ENCODE data around the gene ZNF346. TPM values are rescaled to one million over a fixed set of nuclear protein-coding genes. Genes with fewer than 3 reads are reported as not detected.

ZNF346 gene
- total RNA-seq, 1 experiment from 2014 or later = 17.6 TPM

DNA sequence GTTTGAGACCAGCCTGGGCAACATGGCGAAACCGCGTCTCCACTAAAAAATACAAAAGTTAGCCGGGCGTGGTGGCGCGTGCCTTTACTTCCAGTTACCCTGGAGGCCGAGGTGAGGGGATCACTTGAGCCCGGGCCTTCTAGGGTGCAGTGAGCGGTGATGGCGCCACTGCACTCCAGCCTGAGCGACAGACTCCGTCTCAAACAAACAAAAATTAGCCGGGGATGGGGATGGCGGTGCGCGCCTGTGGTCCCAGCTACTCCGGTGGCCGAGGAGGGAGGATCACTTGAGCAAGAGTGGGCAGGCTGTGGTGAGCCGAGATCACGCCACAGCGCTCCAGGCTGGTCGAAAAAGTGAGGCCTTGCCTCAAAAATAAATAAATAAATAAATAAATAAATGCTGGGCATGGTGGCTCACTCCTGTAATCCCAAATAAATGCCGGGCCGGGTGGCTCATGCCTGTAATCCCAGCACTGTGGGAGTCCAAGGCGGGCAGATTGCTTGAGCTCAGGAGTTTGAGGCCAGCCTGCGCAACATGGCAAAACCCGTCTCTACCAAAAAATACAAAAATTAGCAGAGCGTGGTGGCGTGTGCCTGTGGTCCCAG, 95.0 kb downstream of the ZNF346 start:
- DNase-seq (ENCODE audit: low spot score) = no peak

GRCh38 chr5:177122566-177122965, 100.1 kb downstream of the ZNF346 start:
- no peak for DNase-seq (ENCODE audit: low spot score)

- DNase-seq (ENCODE audit: low spot score) = no peak
Observed at GRCh38 chr5:177123789-177124485, 101.4 kb downstream of the ZNF346 start.

DNA sequence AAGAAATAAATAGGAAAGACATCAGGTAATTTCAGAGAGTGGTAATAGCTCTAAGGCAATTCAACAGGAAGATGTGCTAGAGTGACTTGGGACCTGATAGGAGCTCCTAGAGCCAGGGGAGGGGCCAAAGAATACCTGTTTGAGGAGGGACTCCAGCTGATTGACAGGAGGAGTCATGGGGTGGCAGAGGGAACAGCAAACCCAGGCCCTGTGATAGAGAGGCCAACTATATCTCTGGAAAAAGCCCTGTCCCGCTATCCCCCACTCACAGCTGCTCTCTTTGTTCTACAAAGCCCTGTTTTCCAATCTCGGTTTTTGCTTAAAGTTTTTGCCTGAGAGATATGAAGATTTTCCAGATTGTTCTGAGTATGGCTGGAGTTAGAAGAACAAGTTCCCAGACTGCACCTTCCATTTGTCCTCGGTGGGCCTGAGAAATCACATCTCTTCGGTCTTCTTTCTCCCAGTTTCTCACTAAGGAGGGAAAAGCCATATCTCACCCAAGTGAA, 102.0 kb downstream of the ZNF346 start:
- DNase-seq (ENCODE audit: low spot score) = no peak

DNA sequence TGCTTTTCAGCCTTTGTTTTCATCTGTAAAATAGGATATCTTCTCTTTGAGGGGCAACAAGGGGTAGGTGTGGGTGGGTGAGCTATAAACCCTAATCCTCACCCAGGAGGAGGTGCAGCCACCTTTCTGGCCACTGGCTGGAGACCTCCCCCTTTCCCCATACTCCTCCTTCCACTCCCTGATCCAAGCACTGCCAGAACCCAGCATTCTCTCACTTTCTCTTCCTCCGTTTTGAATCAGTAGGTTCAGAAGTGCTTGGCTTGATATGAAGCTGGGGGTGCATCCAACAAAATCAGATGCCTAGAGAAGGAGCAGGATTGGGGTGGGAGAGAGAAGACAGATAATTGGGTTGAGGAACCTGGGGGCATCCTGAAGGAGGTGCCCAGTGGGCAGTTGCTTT, 104.3 kb downstream of the ZNF346 start:
- no peak for DNase-seq (ENCODE audit: low spot score)

DNA sequence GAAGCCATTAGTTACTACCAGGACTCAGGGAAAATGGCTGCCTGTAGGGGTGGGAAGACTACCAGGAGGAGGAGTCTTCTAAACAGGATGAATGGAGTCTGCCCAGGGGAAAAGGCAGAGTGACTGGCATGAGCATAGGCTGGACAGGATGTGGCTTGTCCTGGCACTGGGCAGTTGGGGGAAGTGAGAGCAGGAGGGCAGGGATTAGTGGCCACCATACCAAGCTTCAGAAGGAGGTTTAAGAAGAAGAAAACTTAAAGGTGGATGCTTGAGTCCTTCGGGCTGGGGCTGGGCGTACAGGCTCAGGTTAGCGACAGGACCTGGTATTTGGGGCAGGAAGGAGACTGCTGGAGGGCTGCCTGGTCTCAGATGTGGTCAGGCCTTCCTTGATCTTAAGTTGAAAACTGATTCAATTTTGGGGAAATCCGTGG, 106.1 kb downstream of the ZNF346 start:
- DNase-seq (ENCODE audit: low spot score) = peak; percentile 87

DNA sequence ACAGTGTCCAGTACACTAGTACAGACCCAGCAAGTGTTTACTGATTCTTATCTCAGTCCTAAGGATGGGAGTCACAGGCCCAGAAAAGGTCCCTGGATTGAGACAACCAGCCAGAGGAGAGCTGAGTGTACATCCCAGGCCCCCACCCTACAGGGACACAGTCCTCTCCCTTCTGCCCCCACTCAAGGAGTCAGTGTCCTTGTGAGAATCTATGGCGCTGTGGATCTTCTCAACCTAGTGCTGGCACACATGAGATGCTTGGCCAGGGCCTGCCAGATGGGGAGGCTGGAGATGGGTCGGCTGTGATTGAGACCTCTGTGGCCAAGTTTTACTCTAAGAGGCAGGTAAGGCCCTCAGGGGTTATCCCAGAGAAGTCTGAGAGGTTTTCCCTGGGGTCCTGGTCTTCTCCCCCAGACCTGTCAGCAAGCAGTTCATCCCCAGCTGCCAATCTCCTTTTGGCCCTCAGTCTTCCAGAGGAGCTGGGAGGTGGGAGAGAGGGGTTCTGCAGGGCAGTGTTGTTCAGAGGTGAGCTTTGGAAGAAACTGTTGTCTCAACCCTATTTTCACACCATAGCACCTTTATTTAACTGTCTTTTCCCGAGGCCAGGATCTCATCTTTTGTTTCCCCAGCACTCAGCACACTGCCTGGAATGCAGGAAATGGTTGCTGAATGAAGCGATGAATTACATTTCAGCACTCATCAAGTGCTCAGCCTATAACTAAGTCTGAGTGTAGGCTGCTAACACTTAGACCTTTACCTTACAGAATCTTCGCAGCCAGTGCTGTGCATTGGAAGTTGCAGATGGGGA, 107.9 kb downstream of the ZNF346 start:
- no peak for DNase-seq (ENCODE audit: low spot score)

Other genes with a start within 250 kb of the ZNF346 start
- gene UNC5A, start 212.1 kb upstream of the ZNF346 start, total RNA-seq (2014; rRNA removed; shearing (Covaris generic)) = 2.9 and 3.4 TPM in 2 replicates
- not detected in 2 replicates for gene HK3, start 123.3 kb upstream of the ZNF346 start, total RNA-seq (2014; rRNA removed; shearing (Covaris generic))
- gene UIMC1, start 15.9 kb upstream of the ZNF346 start, total RNA-seq (2014; rRNA removed; shearing (Covaris generic)) = 42.9 and 43.9 TPM in 2 replicates
- gene FGFR4, start 64.2 kb downstream of the ZNF346 start, total RNA-seq (2014; rRNA removed; shearing (Covaris generic)) = 9.1 and 10.7 TPM in 2 replicates
- 39.9 and 48.6 TPM in 2 replicates for gene NSD1, start 111.1 kb downstream of the ZNF346 start, total RNA-seq (2014; rRNA removed; shearing (Covaris generic))

All from A172 (cell line).